A673 (cell line): ENCODE measurements around the gene EDIL3.

Source experiments
- CTCF ChIP-seq: fragments of 300-800, 200-600 bp; sonication (generic); conservative IDR thresholded peaks from 2 replicates; pipeline ENCODE4 v1.5.1; 2017; ENCODE audit warnings: low read depth, mild to moderate bottlenecking, antibody characterized with exemption, low read length, moderate library complexity, mixed read lengths
- EZH2 ChIP-seq: fragments of 200-600 bp; sonication (generic); IDR thresholded peaks from 2 replicates; pipeline ENCODE4 v1.6.1; 2017; ENCODE audit warnings: borderline replicate concordance, low read depth, mild to moderate bottlenecking, mixed read lengths, antibody characterized with exemption, low read length; ENCODE audit not compliant: poor library complexity, severe bottlenecking

- TF ChIP-seq EZH2 (no peak), CTCF (no peak)
Measured at GRCh38 chr5:84364043-84364442, 20.6 kb downstream of the EDIL3 start.
